Measurements from ENCODE around the gene ZNF784.

The ZNF784 gene

GRCh38 chr19:55624109-55625003 is at the start of gene ZNF784:
TSS of gene ZNF784 (minus strand) at chr19:55624566. CDS start at chr19:55624561, 5 bp downstream.
- DNase-seq = peak; percentile 94

- DNase-seq = no peak
Observed at GRCh38 chr19:55673889-55674288, 49.5 kb upstream of the ZNF784 start.

- no peak for DNase-seq
Observed at GRCh38 chr19:55673465-55673864, 49.1 kb upstream of the ZNF784 start.

- DNase-seq = no peak
Observed at GRCh38 chr19:55672418-55672817, 48.1 kb upstream of the ZNF784 start.

- DNase-seq = no peak
Observed at GRCh38 chr19:55671054-55671378, 46.6 kb upstream of the ZNF784 start.

- no peak for DNase-seq
Observed at GRCh38 chr19:55670280-55671053, 46.1 kb upstream of the ZNF784 start.

- no peak for DNase-seq
Observed at GRCh38 chr19:55669418-55670279, 45.3 kb upstream of the ZNF784 start.

- no peak for DNase-seq
Observed at GRCh38 chr19:55668603-55669348, 44.4 kb upstream of the ZNF784 start.

GRCh38 chr19:55667958-55668357 is 43.6 kb upstream of the ZNF784 start:
- no peak for DNase-seq

GRCh38 chr19:55667511-55667910 is 43.1 kb upstream of the ZNF784 start:
- no peak for DNase-seq

- no peak for DNase-seq
Observed at GRCh38 chr19:55667006-55667381, 42.6 kb upstream of the ZNF784 start.

GRCh38 chr19:55666343-55667005 is 42.1 kb upstream of the ZNF784 start:
- no peak for DNase-seq

GRCh38 chr19:55663846-55664536 is 39.6 kb upstream of the ZNF784 start:
- no peak for DNase-seq

- DNase-seq = no peak
Observed at GRCh38 chr19:55661826-55662225, 37.5 kb upstream of the ZNF784 start.

GRCh38 chr19:55660991-55661390 is 36.6 kb upstream of the ZNF784 start:
- no peak for DNase-seq

GRCh38 chr19:55660404-55660803 is 36.0 kb upstream of the ZNF784 start:
- DNase-seq = no peak

GRCh38 chr19:55659822-55660221 is 35.5 kb upstream of the ZNF784 start:
- DNase-seq = no peak

GRCh38 chr19:55658846-55659459 is 34.6 kb upstream of the ZNF784 start:
- no peak for DNase-seq

- DNase-seq = no peak
Observed at GRCh38 chr19:55656988-55657747, 32.8 kb upstream of the ZNF784 start.

GRCh38 chr19:55656552-55656951 is 32.2 kb upstream of the ZNF784 start:
- DNase-seq = no peak

Data from NCI-H2029 (cell line).